DMS 273 (cell line): ENCODE results near the gene PDZD4.

Source experiments
- DNase-seq: peaks from one replicate; lab custom pipeline; 2025; ENCODE audit not compliant: unreplicated experiment; lab: John Stamatoyannopoulos, UW

The PDZD4 gene, protein sequence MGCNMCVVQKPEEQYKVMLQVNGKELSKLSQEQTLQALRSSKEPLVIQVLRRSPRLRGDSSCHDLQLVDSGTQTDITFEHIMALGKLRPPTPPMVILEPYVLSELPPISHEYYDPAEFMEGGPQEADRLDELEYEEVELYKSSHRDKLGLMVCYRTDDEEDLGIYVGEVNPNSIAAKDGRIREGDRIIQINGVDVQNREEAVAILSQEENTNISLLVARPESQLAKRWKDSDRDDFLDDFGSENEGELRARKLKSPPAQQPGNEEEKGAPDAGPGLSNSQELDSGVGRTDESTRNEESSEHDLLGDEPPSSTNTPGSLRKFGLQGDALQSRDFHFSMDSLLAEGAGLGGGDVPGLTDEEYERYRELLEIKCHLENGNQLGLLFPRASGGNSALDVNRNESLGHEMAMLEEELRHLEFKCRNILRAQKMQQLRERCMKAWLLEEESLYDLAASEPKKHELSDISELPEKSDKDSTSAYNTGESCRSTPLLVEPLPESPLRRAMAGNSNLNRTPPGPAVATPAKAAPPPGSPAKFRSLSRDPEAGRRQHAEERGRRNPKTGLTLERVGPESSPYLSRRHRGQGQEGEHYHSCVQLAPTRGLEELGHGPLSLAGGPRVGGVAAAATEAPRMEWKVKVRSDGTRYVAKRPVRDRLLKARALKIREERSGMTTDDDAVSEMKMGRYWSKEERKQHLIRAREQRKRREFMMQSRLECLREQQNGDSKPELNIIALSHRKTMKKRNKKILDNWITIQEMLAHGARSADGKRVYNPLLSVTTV

DNA sequence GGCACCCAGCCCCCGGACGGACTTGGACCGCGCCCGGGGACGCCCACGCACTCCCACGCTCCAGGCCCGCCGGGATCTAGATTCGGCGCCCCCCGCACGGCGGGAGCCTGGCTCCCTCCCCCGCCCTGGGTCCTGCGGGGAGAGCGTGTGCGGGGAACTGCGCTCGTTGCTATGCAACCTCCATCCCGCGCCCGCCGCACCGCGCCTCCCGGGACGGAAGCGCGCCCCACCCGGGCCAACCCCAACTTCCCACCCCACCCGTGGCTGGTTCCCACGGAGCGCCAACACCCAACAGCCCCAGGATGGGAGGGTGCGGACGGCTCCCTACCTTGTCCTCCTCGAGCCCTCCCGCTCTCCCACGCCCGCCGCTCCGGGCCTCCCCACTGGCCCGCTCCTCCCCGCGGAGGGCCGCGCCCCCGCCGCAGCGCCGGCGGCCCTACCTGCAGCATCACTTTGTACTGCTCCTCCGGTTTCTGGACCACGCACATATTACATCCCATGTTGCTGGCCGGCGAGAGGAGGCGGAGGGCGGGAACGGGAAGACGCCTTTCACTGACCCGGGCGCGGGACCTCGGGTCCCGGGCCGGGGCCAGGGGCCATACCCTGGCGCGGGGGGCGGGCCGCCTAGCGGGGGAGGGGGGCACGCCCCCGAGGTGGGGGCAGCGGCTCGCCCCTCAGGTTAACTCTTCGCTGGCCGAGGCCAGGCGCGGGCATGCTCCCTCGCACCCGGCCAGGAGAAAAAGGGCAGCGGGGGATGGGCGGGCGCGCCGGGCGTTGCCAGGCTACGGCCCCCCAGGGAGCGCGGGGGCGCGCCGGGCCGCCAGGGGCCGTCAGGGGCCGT is at the start of gene PDZD4:
Gene PDZD4, minus strand, starts transcription at position 746 of the 841 bp plus-strand sequence. Its CDS starts 246 bp downstream, at position 500.
- peak; percentile 65 for DNase-seq

DNA sequence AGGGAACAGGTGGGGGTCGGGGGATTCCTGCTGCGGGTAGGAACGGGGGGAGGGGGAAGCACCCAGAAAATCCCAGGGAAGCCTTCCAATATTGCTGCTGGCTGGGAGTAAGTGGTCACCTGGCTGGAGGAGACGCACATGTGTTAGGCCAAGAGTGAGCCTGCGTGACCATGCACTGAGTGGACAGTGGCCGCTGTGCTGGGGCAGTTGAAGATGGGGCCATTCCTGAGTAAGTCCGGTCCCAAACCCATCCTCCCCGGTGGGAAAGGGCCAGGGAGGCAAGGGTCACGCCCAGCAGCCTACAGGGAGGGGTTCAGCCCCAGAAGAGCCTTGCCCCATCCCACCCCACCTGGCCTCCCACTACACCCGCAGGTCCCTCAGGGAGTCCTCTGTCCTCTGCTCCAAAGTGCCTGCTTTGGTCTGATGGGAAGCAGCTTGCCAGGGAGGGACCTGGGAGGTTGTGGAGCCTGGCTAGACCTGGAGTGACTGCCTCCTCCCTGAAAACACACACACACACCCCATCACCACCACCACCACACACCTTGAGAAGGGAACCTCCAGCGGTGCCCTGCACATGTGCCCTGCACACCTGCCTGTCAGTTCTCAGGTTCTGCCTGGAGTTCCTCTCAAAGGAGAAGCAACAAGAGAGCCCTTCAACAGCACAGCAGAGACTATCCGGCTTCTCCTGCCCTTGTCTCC is 49.5 kb upstream of the PDZD4 start:
- peak; percentile 51 for DNase-seq

- peak; percentile 94 for DNase-seq
Observed at GRCh38 chrX:153878969-153879653, 48.8 kb upstream of the PDZD4 start.

DNA sequence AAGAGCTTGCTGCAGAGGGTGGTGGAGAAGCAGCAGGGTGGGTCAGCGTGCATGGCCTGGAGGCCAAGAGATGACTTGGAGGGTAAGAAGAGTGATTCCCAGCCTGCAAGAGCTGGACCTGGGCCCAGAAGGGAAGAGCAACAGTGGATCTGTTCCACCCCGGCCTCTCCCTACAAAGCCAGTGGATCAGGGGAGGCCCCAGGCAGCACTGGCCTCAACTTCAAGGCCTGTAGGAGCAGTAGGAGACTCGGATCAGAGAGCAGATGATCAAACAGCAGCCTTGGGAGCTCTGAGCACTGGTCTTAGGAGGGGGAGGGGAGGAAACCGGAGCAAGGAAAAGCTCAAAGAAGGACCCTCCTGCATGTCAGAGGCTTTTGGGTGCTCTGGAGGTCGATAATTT is 48.0 kb upstream of the PDZD4 start:
- DNase-seq = no peak

DNA sequence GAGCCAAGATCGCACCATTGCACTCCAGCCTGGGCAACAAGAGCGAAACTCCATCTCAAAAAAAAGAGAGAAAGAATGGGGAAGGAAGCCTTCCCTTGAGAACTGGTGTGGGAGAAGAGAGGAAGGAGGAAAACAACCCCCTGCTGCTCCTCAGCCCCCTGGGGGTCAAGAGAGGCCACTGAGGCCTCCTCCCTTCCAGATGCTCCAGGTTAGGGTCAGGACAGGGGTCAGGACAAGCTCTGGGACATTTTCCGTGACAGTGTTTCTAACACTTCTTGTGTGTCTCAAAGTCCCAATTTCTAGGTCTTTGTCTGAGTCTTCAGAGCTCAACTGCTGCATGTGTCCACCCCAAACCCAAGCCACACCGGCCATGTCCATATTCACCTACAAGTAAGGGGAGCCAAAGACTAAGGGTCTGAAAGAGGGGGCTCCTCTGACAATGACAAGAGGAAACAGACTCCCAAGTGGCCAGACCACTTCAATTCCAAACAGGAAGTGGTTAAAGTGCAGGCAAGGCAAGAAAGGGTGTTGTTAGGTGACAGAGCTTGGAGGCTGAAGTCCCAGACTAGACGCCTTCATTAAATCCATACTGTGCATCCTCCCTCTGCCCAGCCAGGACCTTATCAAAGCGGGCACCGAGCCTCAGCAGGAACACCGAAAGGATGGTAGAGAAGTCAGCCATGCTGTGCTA is 47.4 kb upstream of the PDZD4 start:
- no peak for DNase-seq

DNA sequence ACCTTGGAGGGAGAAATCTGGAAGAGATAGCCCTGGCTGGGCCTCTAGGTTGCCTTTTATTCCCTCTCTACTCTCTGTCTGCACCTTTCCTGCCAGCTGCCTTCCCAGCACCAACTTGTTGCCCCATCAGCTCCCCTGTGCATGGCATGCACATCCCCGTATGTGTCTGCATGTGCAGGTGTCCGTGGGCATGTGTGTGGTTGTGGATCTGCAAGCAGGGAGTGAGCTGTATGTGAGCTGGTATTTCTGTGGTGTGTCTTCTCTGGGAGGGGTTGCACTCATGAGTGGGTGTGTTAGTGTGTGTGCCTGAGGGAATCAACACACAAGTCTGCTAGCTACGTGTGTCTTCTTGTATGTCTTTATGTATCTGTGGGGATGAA is 45.8 kb upstream of the PDZD4 start:
- no peak for DNase-seq

DNA sequence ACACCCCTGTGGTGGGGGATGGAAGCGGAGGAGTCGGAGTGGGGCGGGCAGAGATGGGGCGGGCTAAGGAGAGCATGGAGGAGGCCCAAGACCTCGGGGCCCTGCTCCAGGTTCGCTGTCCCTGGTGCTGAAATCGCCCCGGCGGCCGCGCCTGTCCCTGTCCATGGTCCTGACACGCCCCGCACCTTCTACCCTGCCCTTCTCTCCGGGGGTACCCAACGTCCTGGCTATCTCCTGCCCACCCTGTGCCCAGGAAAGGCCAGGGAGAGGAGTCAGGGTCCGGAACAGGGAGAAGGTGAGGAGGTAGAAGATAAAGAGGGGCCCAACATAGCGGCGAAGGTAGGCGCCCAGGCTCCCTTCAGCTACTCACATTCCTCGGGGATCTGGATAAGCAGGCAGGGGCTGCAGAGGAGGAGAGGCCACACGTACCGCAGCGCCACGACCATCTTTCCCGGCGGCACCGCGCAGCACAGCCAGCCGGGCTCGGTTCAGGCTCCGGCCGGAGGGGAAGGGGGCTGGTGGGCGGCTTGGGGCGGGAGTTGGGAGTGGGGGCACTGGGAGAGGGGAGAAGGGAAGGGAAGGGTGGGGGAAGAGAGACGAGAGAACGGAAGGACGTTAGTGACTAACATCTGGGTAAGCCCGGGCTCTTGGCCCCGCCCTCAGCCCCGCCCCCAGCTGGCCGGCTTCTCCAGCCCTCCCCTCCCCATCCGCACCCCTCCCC is 45.2 kb upstream of the PDZD4 start:
- DNase-seq = peak; percentile 68

GRCh38 chrX:153874366-153875125 is 44.2 kb upstream of the PDZD4 start:
- DNase-seq = no peak

- no peak for DNase-seq
Observed at GRCh38 chrX:153874085-153874365, 43.7 kb upstream of the PDZD4 start.

GRCh38 chrX:153873282-153874084 is 43.1 kb upstream of the PDZD4 start:
- peak; percentile 69 for DNase-seq

GRCh38 chrX:153871946-153872878 is 41.9 kb upstream of the PDZD4 start:
- no peak for DNase-seq

DNA sequence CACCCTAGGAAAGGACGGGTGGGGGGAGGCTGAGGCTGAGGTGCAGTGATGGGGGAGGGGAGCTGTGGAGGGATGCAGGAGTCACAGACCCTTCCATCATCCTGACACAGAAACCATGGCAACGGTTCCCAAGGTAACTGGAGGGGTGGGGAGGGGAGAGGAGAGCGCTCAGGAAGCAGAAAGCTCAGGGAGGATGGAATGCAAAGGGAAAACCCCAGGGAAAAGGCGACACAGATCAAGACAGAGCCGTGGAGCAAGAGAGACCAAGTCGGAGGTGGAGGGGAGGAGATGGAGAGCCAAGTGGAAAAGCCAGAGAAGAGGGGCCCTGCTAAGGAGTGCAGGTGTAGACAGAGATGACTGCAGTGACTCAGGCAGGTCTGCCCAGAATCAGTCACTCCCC is 41.1 kb upstream of the PDZD4 start:
- peak; percentile 66 for DNase-seq

- peak; percentile 54 for DNase-seq
Observed at GRCh38 chrX:153870791-153871360, 40.5 kb upstream of the PDZD4 start.

DNA sequence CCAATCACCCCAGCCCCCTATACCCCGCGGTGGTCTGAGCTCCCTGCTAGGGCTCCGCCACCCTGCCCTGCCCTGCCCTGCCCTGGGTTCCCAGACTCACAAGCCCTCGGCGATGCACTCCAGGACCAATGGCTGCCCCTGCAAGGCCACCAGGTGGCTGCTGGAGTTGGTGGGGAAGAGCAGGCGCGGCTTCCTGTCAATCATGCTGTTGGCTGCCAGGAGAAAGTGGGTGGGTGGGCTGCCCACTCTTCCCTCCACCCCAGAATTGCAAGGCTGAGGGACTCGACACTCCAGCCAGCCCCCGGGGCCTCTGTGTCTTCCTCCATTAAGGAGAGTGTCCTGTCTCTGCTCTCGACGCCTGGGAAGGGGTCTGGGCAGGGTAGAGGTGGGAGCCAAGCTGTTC is 39.9 kb upstream of the PDZD4 start:
- no peak for DNase-seq

- no peak for DNase-seq
Observed at GRCh38 chrX:153869473-153870287, 39.3 kb upstream of the PDZD4 start.
